HG03521 (cell line): ENCODE data around the gene KNDC1.
"Not testable (repeated sequence)": the region's sequence is repeated elsewhere in the genome, so short reads cannot be mapped to it uniquely, and the experiment has no call there.

Source experiments
- ATAC-seq: cut with Tn5 transposase; IDR thresholded peaks from one replicate; pipeline ENCODE4 v1.9.1; 2021; ENCODE audit warnings: mild to moderate bottlenecking, moderate library complexity; ENCODE audit not compliant: unreplicated experiment

Gene KNDC1

DNA sequence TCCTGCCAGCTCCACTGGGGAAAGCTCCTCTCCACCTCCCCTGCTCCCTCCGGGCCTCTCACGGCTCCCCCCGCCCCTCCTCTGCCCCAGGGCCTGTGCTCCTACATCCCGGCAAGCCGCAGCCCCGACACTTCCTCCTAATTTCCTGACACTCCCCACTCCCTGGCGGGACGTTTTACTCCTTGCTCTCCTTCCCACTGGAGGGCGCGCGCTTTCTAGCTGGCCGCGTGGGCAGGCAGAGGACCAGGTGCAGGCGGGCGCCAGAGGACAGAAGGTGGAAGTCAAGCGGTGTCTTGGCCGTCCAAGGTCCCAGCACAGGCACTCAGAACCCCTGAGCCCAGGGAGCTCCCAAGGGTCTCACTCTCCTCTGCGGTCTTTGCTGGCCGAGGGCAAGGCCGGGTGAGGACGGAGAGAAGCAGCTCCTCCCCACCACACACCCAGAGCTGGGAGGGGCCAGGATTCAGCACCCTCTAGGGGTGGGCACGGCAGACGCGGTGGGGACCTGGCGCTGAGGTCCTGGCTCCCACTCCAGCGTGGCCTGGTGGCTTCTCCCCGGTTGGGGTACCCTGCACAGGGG lies 97.6 kb downstream of the KNDC1 start:
- no peak for ATAC-seq

DNA sequence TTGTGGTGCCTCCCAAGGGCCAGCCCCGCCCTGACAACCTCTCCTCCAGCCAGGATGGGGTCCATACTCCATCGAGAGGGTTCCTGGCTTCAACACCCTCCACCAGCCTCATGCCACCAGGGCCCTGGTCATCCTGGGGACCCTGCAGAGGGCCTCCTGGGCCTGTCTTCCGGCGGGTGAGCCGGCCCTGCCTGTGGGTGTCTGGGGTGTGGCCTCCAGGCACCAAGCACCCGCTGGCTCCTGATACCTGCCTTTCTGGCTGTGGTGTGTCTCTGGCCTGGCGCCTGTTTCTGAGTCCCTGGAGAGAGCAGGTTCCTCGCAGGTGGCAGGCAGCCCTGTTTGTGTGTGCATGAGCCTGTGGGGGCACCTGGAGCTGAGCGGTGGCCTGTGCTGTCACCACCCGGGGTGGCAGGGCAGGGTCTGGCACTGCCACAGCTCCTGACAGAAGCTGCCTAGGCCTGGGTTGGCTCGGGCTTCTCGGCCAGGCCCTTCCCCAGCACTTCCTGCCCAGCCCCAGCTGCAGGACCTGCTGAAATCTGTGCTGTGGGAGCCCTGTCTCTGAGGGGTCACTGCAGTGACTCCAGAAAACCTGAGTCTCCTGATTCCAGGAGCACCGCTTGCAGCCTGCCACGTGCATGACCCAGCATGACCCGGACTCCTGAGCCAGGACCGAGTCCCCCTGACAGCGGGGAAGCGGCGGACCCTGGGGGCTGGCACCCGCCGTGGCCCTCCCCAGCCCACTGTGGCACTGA lies 98.2 kb downstream of the KNDC1 start:
- ATAC-seq = no peak

- ATAC-seq = no peak
Measured at GRCh38 chr10:133258818-133259601, 99.0 kb downstream of the KNDC1 start.

DNA sequence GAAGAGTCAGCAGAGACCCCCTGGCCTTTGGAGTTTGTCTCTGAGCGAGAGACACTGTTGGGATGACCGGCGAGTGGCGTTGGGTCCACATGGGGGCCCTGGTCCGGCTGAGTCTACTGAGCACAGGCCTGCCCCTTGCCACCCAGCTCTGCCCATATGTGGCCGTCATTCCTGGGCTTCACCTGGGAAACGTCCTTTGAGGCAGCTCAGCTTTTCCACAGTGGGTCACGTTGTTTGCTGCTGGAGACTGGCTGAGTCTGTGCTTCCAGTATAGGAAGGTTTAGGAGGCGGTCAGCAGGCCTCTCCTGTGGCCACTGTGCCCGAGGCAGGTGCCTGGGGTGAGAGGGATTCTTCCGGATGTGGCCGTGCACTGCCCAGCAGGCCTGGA lies 99.6 kb downstream of the KNDC1 start:
- no peak for ATAC-seq

- ATAC-seq = peak; percentile 36
Measured at GRCh38 chr10:133260895-133261725, 101.1 kb downstream of the KNDC1 start.

GRCh38 chr10:133261726-133262325 lies 101.8 kb downstream of the KNDC1 start:
- peak; percentile 53 for ATAC-seq

GRCh38 chr10:133262696-133263095 lies 102.7 kb downstream of the KNDC1 start:
- ATAC-seq = no peak

- no peak for ATAC-seq
Measured at GRCh38 chr10:133263674-133264073, 103.7 kb downstream of the KNDC1 start.

DNA sequence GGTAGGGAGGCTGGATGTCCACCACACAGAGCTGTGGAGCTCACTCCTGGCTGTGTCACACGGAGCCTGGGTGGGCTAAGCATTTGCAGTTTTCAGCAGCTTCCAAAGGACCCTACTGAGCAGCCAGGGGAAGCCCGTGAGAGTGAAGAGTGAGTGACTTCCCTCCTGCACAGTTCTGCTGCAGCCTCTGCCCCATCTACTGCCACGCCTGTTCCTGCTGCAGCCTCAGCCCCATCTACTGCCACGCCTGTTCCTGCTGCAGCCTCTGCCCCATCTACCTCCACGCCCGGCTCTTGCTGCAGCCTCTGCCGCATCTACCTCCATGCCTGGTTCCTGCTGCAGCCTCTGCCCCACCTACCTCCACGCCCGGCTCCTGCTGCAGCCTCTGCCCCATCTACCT lies 104.4 kb downstream of the KNDC1 start:
- no peak for ATAC-seq

DNA sequence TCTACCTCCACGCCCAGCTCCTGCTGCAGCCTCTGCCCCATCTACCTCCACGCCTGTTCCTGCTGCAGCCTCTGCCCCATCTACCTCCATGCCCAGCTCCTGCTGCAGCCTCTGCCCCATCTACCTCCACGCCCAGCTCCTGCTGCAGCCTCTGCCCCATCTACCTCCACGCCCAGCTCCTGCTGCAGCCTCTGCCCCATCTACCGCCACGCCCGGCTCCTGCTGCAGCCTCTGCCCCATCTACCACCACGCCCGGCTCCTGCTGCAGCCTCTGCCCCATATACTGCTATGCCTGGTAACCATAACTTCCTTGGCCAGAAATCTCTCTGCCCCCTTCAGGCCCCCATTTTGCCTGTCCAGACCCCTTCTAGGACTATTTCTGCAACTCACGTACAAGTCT lies 105.0 kb downstream of the KNDC1 start:
- not testable (repeated sequence) for ATAC-seq

GRCh38 chr10:133266056-133266795 lies 106.2 kb downstream of the KNDC1 start:
- no peak for ATAC-seq

GRCh38 chr10:133267293-133267692 lies 107.3 kb downstream of the KNDC1 start:
- ATAC-seq = no peak

DNA sequence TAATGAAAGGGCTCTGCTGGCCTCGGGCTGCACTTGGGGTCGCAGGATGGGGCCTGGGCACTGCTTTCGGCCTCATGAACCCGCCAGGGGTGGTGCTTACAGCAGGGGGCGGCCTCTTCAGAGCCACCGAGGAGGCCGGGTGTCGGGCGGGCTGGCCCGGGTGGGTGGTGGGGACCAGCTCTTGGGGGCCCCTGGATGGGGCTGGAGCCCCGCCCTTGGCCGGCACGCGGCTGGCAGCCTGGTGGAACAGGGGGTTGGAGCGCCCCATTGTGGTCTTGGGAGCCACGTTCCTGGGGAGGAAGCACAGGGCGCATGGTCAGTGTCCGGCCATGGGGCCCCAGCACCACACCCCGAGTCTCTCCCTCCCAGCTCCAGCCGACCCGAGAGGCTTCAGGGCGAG lies 107.8 kb downstream of the KNDC1 start:
- ATAC-seq = no peak

DNA sequence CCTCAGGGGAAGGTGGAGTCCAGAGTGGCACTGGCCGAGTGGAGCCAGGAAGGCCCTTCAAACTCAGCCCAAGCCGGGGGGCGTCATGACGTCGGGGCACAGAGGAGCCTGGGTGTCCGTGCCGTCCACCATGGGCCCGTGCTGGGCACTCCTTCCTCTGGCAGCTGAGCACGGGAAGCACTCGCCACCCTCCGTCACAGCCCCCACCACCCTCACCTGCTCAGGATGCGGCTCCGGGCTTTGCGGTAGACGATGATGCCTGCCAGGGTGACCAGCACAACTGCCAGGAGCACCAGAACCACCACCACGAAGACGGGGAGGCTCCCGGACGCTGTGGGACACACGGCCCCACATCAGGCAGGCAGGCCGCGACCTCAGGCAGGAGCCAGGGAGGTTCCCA lies 108.5 kb downstream of the KNDC1 start:
- no peak for ATAC-seq

DNA sequence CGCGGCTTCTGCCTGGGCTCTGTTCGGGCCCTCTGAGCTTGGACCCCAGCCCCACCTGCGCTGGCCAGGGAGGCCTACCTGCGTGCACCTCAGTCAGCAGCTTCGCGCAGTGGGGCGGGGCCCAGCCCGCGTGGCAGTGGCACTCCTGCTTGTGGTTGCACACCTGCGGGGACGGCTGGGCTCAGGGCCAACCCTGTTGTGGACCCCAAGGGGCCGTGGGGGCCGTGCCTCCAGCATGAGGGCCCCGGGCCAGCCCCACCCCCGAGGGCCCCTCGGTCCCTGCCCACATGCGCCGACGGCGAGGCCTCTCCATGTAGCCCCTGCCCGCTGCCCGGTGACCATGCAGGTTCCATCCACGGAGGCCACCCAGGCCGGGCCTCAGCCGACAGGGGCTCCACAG lies 109.3 kb downstream of the KNDC1 start:
- no peak for ATAC-seq

DNA sequence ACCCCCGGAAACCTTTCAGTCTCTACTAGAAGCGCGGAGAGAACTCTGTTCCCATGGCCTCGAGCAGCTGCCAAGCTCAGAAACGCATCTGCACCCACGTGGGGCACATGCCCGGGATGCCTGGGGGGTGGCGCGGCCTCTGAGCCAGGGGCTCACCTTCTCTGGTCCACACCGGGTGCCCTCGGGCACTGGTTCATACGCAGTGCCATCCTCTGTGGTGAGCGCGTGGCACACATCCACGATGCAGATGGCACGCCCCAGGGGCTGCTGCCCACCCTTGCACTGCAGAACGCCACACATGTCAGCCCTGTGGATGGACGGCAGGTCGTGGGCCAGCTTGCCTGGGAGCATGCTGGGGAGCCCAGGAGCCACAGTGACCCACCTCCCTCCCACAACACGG lies 110.2 kb downstream of the KNDC1 start:
- ATAC-seq = no peak

GRCh38 chr10:133270773-133271297 lies 110.8 kb downstream of the KNDC1 start:
- no peak for ATAC-seq

DNA sequence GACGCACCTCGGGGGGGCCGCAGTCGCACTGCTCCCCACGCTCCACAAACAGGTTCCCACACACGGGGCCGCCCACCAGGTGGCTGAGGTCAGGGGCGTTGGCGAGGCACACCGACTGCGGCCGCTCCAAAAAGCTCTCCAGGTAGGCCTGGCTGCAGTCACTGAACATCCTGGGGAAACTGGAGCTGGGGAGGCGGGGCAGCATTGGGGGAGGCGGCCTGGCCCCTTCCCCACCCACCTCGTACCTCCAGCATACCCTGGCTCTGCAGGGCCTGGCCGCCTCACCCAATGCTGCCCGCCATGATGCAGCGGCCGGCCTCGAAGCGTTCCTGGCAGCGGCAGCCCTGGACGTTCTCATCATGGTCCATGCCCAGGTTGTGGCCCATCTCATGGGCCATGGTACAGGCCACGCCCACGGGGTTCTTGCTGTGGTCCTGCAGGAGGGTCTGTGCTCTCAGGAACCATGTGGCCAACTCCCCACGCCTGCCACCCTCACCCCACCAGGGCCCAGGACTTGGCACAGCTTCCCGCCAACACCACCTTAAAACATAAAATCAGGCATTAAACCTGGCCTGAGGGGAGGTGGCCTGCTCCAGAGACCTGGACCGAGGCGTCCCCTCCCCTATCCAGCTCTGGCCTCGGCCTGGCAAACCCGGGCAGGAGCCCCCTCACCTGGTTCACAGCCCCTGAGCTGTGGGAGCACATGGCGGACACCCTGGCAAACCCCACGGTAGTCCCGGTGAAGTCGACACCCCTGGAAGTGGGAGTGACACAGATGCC lies 111.7 kb downstream of the KNDC1 start:
- ATAC-seq = no peak
